Measurements from ENCODE around the gene SLC35B2.

- TF ChIP-seq CTCF (conservative IDR thresholded peaks at IDR 0.05; ENCODE audit: low read depth, low read length) (peak; percentile 82), EZH2 (IDR thresholded peaks at IDR 0.05; ENCODE audit: low read length, unreplicated experiment) (no peak), EZH2phosphoT487 (IDR thresholded peaks at IDR 0.05; ENCODE audit: borderline replicate concordance, low read length) (no peak)
Measured at GRCh38 chr6:44234101-44235025, 23.0 kb downstream of the SLC35B2 start.
